Measurements from ENCODE around the gene ITGAX.

ITGAX gene

DNA sequence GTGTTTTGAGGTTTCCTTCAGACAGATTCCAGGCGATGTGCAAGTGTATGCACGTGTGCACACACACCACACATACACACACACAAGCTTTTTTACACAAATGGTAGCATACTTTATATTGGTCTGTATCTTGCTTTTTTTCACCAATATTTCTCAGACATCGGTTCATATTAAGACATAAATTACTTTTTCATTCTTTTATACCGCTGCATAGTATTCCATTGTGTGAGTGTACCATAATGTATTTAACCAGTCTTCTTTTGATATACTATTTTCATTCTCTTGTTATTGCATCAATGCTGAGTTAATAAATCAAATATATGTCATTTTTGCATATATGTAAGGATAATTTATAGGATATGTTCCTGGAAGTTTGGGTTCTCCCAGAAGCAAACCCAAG, 22.4 kb upstream of the ITGAX start:
- H3K4me3 ChIP-seq (ENCODE audit: low read depth, low read length): no peak overlapping the region
- no peak overlapping the region for H2BK120ac ChIP-seq (ENCODE audit: insufficient read depth, low read length, poor library complexity)
- no peaks in the 10 kb centered on the region for H3K79me1 ChIP-seq (ENCODE audit: low read length)
- H3K18ac ChIP-seq (ENCODE audit: low read length): no peak overlapping the region
- H3K9me3 ChIP-seq (ENCODE audit: insufficient read depth, low read depth, low read length): peaks cover 17% of the 10 kb centered on the region
- H3K4me2 ChIP-seq (ENCODE audit: low read length): no peak overlapping the region
- H3K27ac ChIP-seq (ENCODE audit: low read depth, low read length): no peak overlapping the region
- no peak overlapping the region for H2AFZ ChIP-seq (ENCODE audit: insufficient read depth, low read length, poor library complexity)
- no peak overlapping the region for H3K23ac ChIP-seq (ENCODE audit: low read length)
- no peak overlapping the region for H2BK5ac ChIP-seq (ENCODE audit: low read depth, low read length, poor library complexity)
- H3K79me2 ChIP-seq (ENCODE audit: control insufficient read depth, insufficient read depth, low read length, poor library complexity): no peaks in the 10 kb centered on the region
- WGBS (ENCODE audit: extremely low coverage, insufficient coverage, insufficient read length): no CpG with 5 or more reads among the region's 4 CpGs
- no peak overlapping the region for H4K12ac ChIP-seq (ENCODE audit: low read depth, low read length)
- no peak overlapping the region for H2AK5ac ChIP-seq (ENCODE audit: low read length)
- no peak overlapping the region for H3K9ac ChIP-seq (ENCODE audit: low read length)
- H3K4me1 ChIP-seq (ENCODE audit: control insufficient read depth in 1 of 2, insufficient read depth in 2 of 2, low read length in 2 of 2): no peaks in the 10 kb centered on the region
- H4K8ac ChIP-seq (ENCODE audit: low read depth, low read length): no peak overlapping the region
- H3K27me3 ChIP-seq (ENCODE audit: insufficient read depth, low read length): peaks cover 25% of the 10 kb centered on the region
- H3K14ac ChIP-seq (ENCODE audit: low read length): no peak overlapping the region
- H3K36me3 ChIP-seq (ENCODE audit: control insufficient read depth in 1 of 2, insufficient read depth in 2 of 2, low read length in 2 of 2): no peaks in the 10 kb centered on the region
- no peak overlapping the region for H2BK12ac ChIP-seq (ENCODE audit: low read length)
- no peak for DNase-seq
- no peak overlapping the region for H4K91ac ChIP-seq (ENCODE audit: low read depth, low read length)
- no peak overlapping the region for H3K4ac ChIP-seq (ENCODE audit: low read depth, low read length)

DNA sequence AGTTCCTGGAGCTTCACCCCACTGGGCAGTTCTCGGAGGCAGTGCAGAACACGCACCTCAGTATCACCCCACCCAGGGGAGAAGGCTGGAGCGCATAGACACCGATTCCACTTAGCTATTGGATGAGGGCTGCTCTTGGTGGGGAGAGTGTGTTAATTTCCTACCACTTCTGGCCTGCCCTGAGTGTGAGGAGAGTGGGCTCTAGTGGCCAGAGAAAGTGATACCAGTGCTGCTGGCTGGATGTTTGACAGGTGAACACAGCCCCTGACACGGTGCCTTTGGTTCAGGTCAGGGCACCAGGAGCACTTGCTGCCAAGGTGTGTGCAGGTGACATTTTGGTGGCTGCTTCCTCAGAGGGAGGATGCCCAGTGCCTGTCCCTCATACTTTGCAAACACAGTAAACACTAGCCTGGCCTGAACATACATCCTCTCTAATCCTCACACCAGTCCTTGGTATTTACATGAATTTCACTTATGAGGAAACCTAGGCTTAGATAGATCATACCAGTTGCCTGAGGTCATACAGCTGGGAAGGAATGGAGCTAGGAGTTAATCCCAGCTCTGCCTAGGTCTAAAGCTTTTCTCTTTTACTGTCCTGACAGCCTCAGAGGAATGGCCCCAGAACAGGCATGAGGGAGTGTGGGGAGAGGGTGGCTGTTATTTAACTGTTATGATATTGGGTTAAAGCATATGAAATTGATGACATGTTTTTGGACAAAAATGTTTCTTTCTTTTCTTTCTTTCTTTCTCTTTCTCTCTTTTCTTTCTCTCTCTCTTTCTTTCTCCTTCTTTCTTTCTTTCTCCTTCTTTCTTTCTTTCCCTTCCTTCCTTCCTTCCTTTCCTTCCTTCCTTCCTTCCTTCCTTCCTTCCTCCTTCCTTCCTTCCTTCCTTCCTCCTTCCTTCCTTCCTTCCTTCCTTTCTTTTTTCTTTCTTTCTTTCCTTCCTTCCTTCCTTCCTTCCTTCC, 21.0 kb upstream of the ITGAX start:
- H3K79me2 ChIP-seq (ENCODE audit: control insufficient read depth, insufficient read depth, low read length, poor library complexity): no peaks in the 10 kb centered on the region
- H3K79me1 ChIP-seq (ENCODE audit: low read length): no peaks in the 10 kb centered on the region
- H3K4me3 ChIP-seq (ENCODE audit: low read depth, low read length): no peak overlapping the region
- H3K27me3 ChIP-seq (ENCODE audit: insufficient read depth, low read length): peaks cover 25% of the 10 kb centered on the region
- peak; percentile 27 to 50 for DNase-seq
- no peak overlapping the region for H2AFZ ChIP-seq (ENCODE audit: insufficient read depth, low read length, poor library complexity)
- H2BK12ac ChIP-seq (ENCODE audit: low read length): no peak overlapping the region
- no peaks in the 10 kb centered on the region for H3K36me3 ChIP-seq (ENCODE audit: control insufficient read depth in 1 of 2, insufficient read depth in 2 of 2, low read length in 2 of 2)
- no peak overlapping the region for H4K8ac ChIP-seq (ENCODE audit: low read depth, low read length)
- no peaks in the 10 kb centered on the region for H3K4me1 ChIP-seq (ENCODE audit: control insufficient read depth in 1 of 2, insufficient read depth in 2 of 2, low read length in 2 of 2)
- H2AK5ac ChIP-seq (ENCODE audit: low read length): no peak overlapping the region
- H3K4me2 ChIP-seq (ENCODE audit: low read length): no peak overlapping the region
- H2BK5ac ChIP-seq (ENCODE audit: low read depth, low read length, poor library complexity): no peak overlapping the region
- H2BK120ac ChIP-seq (ENCODE audit: insufficient read depth, low read length, poor library complexity): no peak overlapping the region
- H4K12ac ChIP-seq (ENCODE audit: low read depth, low read length): no peak overlapping the region
- H3K4ac ChIP-seq (ENCODE audit: low read depth, low read length): no peak overlapping the region
- H3K14ac ChIP-seq (ENCODE audit: low read length): no peak overlapping the region
- no peak overlapping the region for H3K23ac ChIP-seq (ENCODE audit: low read length)
- H3K9ac ChIP-seq (ENCODE audit: low read length): no peak overlapping the region
- no peak overlapping the region for H3K27ac ChIP-seq (ENCODE audit: low read depth, low read length)
- H4K91ac ChIP-seq (ENCODE audit: low read depth, low read length): no peak overlapping the region
- no CpG with 5 or more reads among the region's 5 CpGs for WGBS (ENCODE audit: extremely low coverage, insufficient coverage, insufficient read length)
- peaks cover 9% of the 10 kb centered on the region for H3K9me3 ChIP-seq (ENCODE audit: insufficient read depth, low read depth, low read length)
- no peak overlapping the region for H3K18ac ChIP-seq (ENCODE audit: low read length)

DNA sequence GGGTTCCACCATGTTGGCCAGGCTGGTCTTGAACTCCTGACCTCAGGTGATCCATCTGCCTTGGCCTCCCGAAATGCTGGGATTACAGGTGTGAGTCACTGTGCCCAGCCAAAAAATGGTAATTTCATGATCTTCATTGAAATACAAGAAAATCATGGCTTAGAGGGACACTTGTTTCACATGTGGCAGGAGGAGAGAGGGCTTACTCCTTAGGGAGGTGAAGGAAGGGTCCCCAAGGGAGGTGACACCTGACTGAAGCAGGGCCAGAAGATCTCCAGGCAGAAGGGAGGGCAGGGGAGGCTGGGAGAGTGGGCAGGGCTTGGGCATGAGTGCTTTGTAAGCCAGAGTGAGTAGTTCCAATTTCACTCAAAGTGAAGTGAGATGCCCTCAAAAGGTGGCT, 20.0 kb upstream of the ITGAX start:
- H2BK12ac ChIP-seq (ENCODE audit: low read length): no peak overlapping the region
- no peak overlapping the region for H3K4ac ChIP-seq (ENCODE audit: low read depth, low read length)
- peaks cover 9% of the 10 kb centered on the region for H3K9me3 ChIP-seq (ENCODE audit: insufficient read depth, low read depth, low read length)
- H3K9ac ChIP-seq (ENCODE audit: low read length): no peak overlapping the region
- no peak overlapping the region for H3K18ac ChIP-seq (ENCODE audit: low read length)
- no peak overlapping the region for H2AFZ ChIP-seq (ENCODE audit: insufficient read depth, low read length, poor library complexity)
- no peak overlapping the region for H3K14ac ChIP-seq (ENCODE audit: low read length)
- H3K4me2 ChIP-seq (ENCODE audit: low read length): no peak overlapping the region
- H3K36me3 ChIP-seq (ENCODE audit: control insufficient read depth in 1 of 2, insufficient read depth in 2 of 2, low read length in 2 of 2): no peaks in the 10 kb centered on the region
- H3K27ac ChIP-seq (ENCODE audit: low read depth, low read length): no peak overlapping the region
- no peaks in the 10 kb centered on the region for H3K79me1 ChIP-seq (ENCODE audit: low read length)
- H3K23ac ChIP-seq (ENCODE audit: low read length): no peak overlapping the region
- H2AK5ac ChIP-seq (ENCODE audit: low read length): no peak overlapping the region
- no peak overlapping the region for H4K8ac ChIP-seq (ENCODE audit: low read depth, low read length)
- no peak overlapping the region for H2BK5ac ChIP-seq (ENCODE audit: low read depth, low read length, poor library complexity)
- H4K91ac ChIP-seq (ENCODE audit: low read depth, low read length): no peak overlapping the region
- H3K27me3 ChIP-seq (ENCODE audit: insufficient read depth, low read length): peaks cover 21% of the 10 kb centered on the region
- no peak overlapping the region for H2BK120ac ChIP-seq (ENCODE audit: insufficient read depth, low read length, poor library complexity)
- no peak overlapping the region for H4K12ac ChIP-seq (ENCODE audit: low read depth, low read length)
- DNase-seq: no peak
- H3K79me2 ChIP-seq (ENCODE audit: control insufficient read depth, insufficient read depth, low read length, poor library complexity): no peaks in the 10 kb centered on the region
- no CpG with 5 or more reads among the region's 1 CpG for WGBS (ENCODE audit: extremely low coverage, insufficient coverage, insufficient read length)
- no peak overlapping the region for H3K4me3 ChIP-seq (ENCODE audit: low read depth, low read length)
- H3K4me1 ChIP-seq (ENCODE audit: control insufficient read depth in 1 of 2, insufficient read depth in 2 of 2, low read length in 2 of 2): no peaks in the 10 kb centered on the region

DNA sequence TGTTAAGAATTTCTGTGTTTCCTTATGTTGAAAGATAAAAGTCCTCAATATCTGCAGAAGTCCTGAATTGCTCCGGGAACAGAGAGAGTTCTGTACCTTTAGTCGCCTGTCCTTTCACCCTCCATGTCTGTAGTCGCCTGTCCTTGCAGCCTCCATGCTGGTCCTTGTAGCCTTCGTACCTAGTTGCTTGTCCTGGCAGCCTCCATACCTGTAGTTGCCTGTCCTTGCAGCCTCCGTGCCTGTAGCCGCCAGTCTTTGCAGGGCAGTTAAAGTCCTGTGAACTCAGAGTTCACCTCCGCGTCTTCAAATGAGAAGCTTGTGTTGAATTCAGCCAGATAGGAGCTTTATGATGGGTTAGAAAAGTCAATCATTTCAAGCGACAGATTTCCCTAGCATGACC, 19.5 kb upstream of the ITGAX start:
- Histone ChIP-seq H3K79me2 (ENCODE audit: control insufficient read depth, insufficient read depth, low read length, poor library complexity) (no peaks in the 10 kb centered on the region), H4K91ac (ENCODE audit: low read depth, low read length) (no peak overlapping the region), H2BK120ac (ENCODE audit: insufficient read depth, low read length, poor library complexity) (no peak overlapping the region), H3K4me2 (ENCODE audit: low read length) (no peak overlapping the region), H2AK5ac (ENCODE audit: low read length) (no peak overlapping the region), H2BK12ac (ENCODE audit: low read length) (no peak overlapping the region), H3K14ac (ENCODE audit: low read length) (no peak overlapping the region), H3K4me3 (ENCODE audit: low read depth, low read length) (no peak overlapping the region), H4K8ac (ENCODE audit: low read depth, low read length) (no peak overlapping the region), H3K4ac (ENCODE audit: low read depth, low read length) (no peak overlapping the region), H3K36me3 (ENCODE audit: control insufficient read depth in 1 of 2, insufficient read depth in 2 of 2, low read length in 2 of 2) (no peaks in the 10 kb centered on the region), H3K79me1 (ENCODE audit: low read length) (no peaks in the 10 kb centered on the region), H2BK5ac (ENCODE audit: low read depth, low read length, poor library complexity) (no peak overlapping the region), H3K9me3 (ENCODE audit: insufficient read depth, low read depth, low read length) (peaks cover 7% of the 10 kb centered on the region), H3K27ac (ENCODE audit: low read depth, low read length) (no peak overlapping the region), H3K18ac (ENCODE audit: low read length) (no peak overlapping the region), H3K9ac (ENCODE audit: low read length) (no peak overlapping the region), H3K27me3 (ENCODE audit: insufficient read depth, low read length) (peaks cover 16% of the 10 kb centered on the region), H2AFZ (ENCODE audit: insufficient read depth, low read length, poor library complexity) (no peak overlapping the region), H4K12ac (ENCODE audit: low read depth, low read length) (no peak overlapping the region), H3K4me1 (ENCODE audit: control insufficient read depth in 1 of 2, insufficient read depth in 2 of 2, low read length in 2 of 2) (no peaks in the 10 kb centered on the region), H3K23ac (ENCODE audit: low read length) (no peak overlapping the region)
- DNase-seq: no peak
- no CpG with 5 or more reads among the region's 9 CpGs for WGBS (ENCODE audit: extremely low coverage, insufficient coverage, insufficient read length)

Data from trophoblast cell (in vitro differentiated cells and primary cell).